Measurements from ENCODE around the gene TOMM6.
"Not testable (repeated sequence)": the region's sequence is repeated elsewhere in the genome, so short reads cannot be mapped to it uniquely, and the experiment has no call there.

TOMM6 gene

GRCh38 chr6:41757271-41757670 is 30.2 kb upstream of the TOMM6 start:
- TF ChIP-seq, protein P1, sequence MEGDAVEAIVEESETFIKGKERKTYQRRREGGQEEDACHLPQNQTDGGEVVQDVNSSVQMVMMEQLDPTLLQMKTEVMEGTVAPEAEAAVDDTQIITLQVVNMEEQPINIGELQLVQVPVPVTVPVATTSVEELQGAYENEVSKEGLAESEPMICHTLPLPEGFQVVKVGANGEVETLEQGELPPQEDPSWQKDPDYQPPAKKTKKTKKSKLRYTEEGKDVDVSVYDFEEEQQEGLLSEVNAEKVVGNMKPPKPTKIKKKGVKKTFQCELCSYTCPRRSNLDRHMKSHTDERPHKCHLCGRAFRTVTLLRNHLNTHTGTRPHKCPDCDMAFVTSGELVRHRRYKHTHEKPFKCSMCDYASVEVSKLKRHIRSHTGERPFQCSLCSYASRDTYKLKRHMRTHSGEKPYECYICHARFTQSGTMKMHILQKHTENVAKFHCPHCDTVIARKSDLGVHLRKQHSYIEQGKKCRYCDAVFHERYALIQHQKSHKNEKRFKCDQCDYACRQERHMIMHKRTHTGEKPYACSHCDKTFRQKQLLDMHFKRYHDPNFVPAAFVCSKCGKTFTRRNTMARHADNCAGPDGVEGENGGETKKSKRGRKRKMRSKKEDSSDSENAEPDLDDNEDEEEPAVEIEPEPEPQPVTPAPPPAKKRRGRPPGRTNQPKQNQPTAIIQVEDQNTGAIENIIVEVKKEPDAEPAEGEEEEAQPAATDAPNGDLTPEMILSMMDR (IDR thresholded peaks at IDR 0.05; ENCODE audit: low read depth, low read length), result no peak
- no peak for DNase-seq (ENCODE audit: extremely low read depth, low read depth)

DNA sequence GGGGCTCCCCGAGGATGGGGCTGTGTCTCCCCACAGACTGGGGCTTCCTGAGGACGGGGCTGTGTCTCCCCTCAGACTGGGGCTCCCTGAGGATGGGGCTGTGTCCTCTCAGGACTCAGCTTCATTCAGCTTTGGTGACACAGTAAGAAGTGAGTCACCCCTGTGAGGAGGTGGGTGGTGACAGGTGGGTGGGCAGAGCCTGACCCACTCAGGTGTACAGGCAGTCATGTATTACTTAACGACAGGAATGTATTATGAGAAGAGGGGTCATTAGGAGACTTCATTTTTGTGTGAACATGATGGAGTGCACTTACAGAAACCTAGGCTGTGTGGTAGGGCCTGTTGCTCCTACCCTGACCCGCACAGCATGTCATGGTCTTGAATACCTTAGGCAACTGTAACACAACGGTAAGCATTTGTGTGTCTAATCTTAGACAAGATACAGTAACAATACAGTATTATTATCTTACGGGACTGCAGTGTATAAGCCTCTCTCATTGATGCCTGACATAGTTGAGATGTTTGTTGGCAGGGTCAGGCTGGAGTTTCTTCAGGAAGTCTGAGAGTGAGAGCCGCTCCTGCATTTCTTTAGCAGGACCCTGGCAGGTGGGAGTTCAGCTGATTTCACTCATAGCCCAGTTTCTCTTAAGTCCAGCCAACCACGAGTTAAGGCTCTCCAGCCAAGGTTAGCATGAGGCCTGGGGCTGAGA is 29.4 kb upstream of the TOMM6 start:
- DNase-seq (ENCODE audit: extremely low read depth, low read depth), result no peak
- TF ChIP-seq, protein P1 (IDR thresholded peaks at IDR 0.05; ENCODE audit: low read depth, low read length), result no peak

GRCh38 chr6:41758641-41759035 is 28.9 kb upstream of the TOMM6 start:
- TF ChIP-seq, protein P1 (IDR thresholded peaks at IDR 0.05; ENCODE audit: low read depth, low read length), result no peak
- no peak for DNase-seq (ENCODE audit: extremely low read depth, low read depth)

GRCh38 chr6:41759106-41759904 is 28.2 kb upstream of the TOMM6 start:
- DNase-seq (ENCODE audit: extremely low read depth, low read depth), result no peak
- TF ChIP-seq, protein P1 (IDR thresholded peaks at IDR 0.05; ENCODE audit: low read depth, low read length), result no peak

DNA sequence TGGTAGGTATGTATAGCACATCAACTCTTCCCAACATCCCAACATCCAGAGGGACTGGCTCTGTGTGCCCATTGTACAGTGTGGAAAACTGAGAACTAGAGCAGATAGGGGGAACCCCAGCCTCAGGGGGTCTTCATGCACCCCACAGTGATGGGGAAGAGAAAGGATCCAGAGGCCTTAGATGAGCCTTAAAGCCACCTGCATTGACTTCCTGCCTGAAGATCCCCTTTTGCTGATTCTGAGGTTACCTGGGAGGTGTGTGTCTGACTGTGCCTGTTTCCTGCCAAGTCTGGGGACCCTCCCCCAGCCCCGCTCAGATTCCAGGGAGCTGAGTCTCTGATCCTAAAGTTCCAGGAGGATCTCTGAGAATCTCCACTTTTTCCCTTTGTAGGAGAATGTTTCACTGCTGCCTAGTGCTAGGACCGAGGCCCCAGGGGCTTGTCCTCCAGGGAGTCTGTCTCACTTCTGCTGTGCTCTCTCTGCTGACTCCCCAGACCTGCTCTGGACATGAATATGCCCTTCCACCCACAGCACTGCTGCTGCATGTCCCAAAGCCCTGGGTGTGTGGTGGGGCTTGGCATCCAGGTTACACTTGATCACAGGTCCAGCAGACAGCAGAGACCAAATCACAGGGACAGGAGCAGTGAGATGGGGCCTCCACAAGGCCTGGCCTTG is 27.5 kb upstream of the TOMM6 start:
- no peak for DNase-seq (ENCODE audit: extremely low read depth, low read depth)
- TF ChIP-seq, protein P1 (IDR thresholded peaks at IDR 0.05; ENCODE audit: low read depth, low read length), result no peak

- DNase-seq (ENCODE audit: extremely low read depth, low read depth), result no peak
- TF ChIP-seq, protein P1 (IDR thresholded peaks at IDR 0.05; ENCODE audit: low read depth, low read length), result no peak
These were observed 24.0 kb upstream of the TOMM6 start for GRCh38 chr6:41763470-41763869.

GRCh38 chr6:41766043-41766664 is 21.3 kb upstream of the TOMM6 start:
- DNase-seq (ENCODE audit: extremely low read depth, low read depth), result not testable (repeated sequence)
